RWPE2 (cell line): ENCODE results near the gene SLC38A9.

Experiments
- ATAC-seq: fragments of 200-7000 bp; cut with Tn5 transposase; 3 replicates; pipeline ENCODE4 v1.9.1; 2021; ENCODE audit warnings: low read depth
- DNase-seq: peaks from one replicate; pipeline ENCODE4 v3.0.0-alpha.2; 2020; ENCODE audit warnings: low spot score
- H3K27ac ChIP-seq: fragments of 450-650 bp; 2 replicates; pipeline ENCODE4 v1.5.1; 2017; ENCODE audit warnings: mild to moderate bottlenecking; ENCODE audit not compliant: poor library complexity, severe bottlenecking
- H3K27me3 ChIP-seq: fragments of 250-450 bp; sonication (Bioruptor Pico); 2 replicates; pipeline ENCODE4 v1.5.1; 2021; ENCODE audit warnings: mild to moderate bottlenecking, moderate library complexity; ENCODE audit not compliant: insufficient read depth, poor library complexity, severe bottlenecking
- H3K36me3 ChIP-seq: fragments of 250-450 bp; sonication (Bioruptor Pico); 2 replicates; pipeline ENCODE4 v1.5.1; 2020; ENCODE audit warnings: low read depth, mild to moderate bottlenecking, moderate library complexity
- H3K4me1 ChIP-seq: fragments of 250-450 bp; sonication (Bioruptor Pico); 2 replicates; pipeline ENCODE4 v1.5.1; 2021; ENCODE audit warnings: mild to moderate bottlenecking, moderate library complexity; ENCODE audit not compliant: insufficient read depth, poor library complexity, severe bottlenecking
- H3K4me3 ChIP-seq: fragments of 250-450 bp; sonication (Bioruptor Pico); 2 replicates; pipeline ENCODE4 v1.5.1; 2021; ENCODE audit warnings: mild to moderate bottlenecking, moderate library complexity; ENCODE audit not compliant: severe bottlenecking
- H3K9me3 ChIP-seq: fragments of 250-450 bp; sonication (Bioruptor Pico); 2 replicates; pipeline ENCODE4 v1.5.1; 2021; ENCODE audit warnings: mild to moderate bottlenecking, moderate library complexity; ENCODE audit not compliant: severe bottlenecking
- TF ChIP-seq, protein P1 (sequence below): fragments of 450-650 bp; IDR thresholded peaks from one replicate; pipeline ENCODE4 v1.5.1; 2017; ENCODE audit warnings: mild to moderate bottlenecking, moderate library complexity; ENCODE audit not compliant: poor library complexity, severe bottlenecking

SLC38A9 gene

DNA sequence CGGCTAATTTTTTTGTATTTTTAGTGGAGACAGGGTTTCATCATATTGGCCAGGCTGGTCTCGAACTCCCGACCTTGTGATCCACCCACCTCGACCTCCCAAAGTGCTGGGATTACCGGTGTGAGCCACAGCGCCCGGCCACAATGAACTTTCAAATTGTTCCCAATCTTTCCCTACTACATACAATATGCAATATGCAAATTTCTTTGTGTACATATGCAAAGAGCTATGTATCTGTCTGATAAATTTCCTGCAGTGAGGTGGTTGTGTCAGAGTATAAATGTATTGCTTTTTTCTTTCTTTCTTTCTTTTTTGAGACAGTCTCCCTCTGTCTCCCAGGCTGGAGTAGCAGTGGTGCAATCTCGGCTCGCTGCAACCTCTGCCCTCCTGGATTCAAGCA, 128.5 kb downstream of the SLC38A9 start:
- Histone ChIP-seq H3K4me1 (no peaks in the 10 kb centered on the region), H3K4me3 (no peak overlapping the region), H3K36me3 (no peaks in the 10 kb centered on the region), H3K27me3 (no peaks in the 10 kb centered on the region), H3K9me3 (no peaks in the 10 kb centered on the region), H3K27ac (no peak overlapping the region)
- ATAC-seq: no peak
- TF ChIP-seq, protein P1, sequence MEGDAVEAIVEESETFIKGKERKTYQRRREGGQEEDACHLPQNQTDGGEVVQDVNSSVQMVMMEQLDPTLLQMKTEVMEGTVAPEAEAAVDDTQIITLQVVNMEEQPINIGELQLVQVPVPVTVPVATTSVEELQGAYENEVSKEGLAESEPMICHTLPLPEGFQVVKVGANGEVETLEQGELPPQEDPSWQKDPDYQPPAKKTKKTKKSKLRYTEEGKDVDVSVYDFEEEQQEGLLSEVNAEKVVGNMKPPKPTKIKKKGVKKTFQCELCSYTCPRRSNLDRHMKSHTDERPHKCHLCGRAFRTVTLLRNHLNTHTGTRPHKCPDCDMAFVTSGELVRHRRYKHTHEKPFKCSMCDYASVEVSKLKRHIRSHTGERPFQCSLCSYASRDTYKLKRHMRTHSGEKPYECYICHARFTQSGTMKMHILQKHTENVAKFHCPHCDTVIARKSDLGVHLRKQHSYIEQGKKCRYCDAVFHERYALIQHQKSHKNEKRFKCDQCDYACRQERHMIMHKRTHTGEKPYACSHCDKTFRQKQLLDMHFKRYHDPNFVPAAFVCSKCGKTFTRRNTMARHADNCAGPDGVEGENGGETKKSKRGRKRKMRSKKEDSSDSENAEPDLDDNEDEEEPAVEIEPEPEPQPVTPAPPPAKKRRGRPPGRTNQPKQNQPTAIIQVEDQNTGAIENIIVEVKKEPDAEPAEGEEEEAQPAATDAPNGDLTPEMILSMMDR: no peak
- no peak for DNase-seq

DNA sequence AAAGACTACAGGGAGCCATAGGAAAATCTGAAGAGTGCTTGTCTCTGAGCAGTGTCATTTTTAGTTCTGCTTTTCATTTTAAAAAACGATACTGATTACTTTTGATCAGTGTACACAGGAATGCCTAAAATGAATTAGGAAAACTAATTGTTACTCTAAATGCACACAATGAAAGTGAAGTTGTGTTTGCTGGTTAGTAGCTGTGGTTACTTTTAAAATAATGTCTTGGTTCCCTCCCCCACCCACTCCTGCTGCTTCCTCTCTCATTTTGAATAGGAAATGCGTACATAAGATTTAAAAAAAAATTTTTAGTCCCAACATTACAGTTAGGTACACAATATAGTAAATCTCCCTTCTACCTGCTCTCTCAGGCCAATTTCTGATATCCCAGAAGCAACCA, 129.9 kb downstream of the SLC38A9 start:
- TF ChIP-seq, protein P1: no peak
- ATAC-seq: no peak

DNA sequence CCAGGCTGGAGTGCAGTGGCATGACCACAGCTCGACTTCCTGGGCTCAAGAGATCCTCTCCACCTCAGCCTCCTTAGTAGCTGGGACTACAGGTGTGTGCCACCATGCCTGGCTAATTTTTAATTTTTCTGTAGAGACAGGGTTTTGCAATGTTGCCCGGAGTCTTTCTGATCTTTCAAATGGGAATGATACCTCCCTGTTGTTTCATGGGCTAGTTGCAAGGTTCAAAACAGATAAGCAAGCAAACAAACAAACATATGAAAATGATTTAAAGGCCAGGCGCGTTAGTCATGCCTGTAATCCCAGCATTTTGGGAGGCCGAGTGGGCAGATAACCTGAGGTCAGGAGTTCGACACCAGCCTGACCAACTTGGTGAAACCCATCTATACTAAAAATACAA, 132.1 kb downstream of the SLC38A9 start:
- Histone ChIP-seq H3K27me3 (no peaks in the 10 kb centered on the region), H3K36me3 (no peaks in the 10 kb centered on the region), H3K27ac (no peak overlapping the region), H3K9me3 (no peaks in the 10 kb centered on the region), H3K4me3 (no peak overlapping the region), H3K4me1 (peaks cover 3% of the 10 kb centered on the region)
- no peak for DNase-seq
- no peak for ATAC-seq
- TF ChIP-seq, protein P1: no peak

More for the DNA sequence above, 129.9 kb downstream of the SLC38A9 start:
- H3K27ac ChIP-seq: no peak overlapping the region
- H3K27me3 ChIP-seq: no peaks in the 10 kb centered on the region
- no peak for DNase-seq
- no peaks in the 10 kb centered on the region for H3K9me3 ChIP-seq
- H3K4me3 ChIP-seq: no peak overlapping the region
- no peaks in the 10 kb centered on the region for H3K36me3 ChIP-seq
- H3K4me1 ChIP-seq: peaks cover 3% of the 10 kb centered on the region

DNA sequence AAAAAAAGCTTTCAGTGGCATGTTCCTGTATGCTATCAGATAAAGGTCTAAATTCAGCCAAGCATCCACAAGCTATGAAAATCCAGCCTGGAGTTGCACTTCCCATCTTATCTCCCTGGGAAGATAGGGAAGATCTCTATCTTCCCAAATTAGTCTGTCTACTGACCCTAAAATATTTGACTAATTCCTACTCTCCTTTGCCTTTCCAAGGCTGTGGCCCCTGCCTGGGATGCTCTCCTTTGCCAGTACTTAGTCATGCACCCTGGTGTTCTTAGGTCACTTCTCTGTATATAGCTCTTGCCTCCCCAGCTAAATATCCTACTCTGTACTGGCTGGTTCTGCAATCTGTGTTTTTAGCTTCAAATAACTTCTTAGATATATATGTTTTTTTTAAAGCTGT, 133.4 kb downstream of the SLC38A9 start:
- Histone ChIP-seq H3K36me3 (no peaks in the 10 kb centered on the region), H3K9me3 (no peaks in the 10 kb centered on the region), H3K27ac (no peak overlapping the region), H3K4me3 (no peak overlapping the region), H3K4me1 (peaks cover 3% of the 10 kb centered on the region), H3K27me3 (no peaks in the 10 kb centered on the region)
- TF ChIP-seq, protein P1: no peak
- no peak for DNase-seq
- ATAC-seq: no peak

DNA sequence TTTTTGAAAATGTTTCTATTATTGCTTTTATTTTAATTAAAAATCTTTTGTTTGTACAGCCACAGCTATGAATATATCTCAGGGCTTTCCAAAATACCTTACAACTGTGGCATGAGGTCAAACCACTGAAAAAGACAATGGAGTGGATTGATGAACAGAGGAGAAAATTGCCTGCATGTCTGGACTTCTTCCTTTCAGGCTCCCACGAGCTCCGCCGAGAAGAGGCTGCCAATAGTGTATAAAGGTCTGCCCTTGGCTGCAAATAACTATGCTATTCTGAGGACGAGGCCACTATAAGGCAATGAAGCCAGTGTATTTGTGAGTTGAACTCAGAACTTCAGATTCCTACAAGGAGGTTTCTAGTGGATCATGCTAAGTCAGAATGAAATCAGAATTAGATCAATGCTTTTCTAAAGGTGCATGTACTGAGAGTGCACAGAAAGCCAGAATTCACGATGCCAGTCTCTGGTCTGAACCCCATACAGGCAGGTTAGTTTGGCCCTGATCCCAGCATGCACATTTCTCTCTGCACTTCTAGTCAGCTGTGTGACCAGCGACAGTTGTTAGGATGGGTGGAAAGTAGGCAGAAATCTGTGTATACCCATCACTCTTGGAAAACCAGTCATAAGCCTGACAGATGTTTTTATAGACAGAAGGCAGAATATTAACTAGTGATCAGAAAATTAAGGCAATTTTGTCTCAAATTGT, 134.6 kb downstream of the SLC38A9 start:
- Histone ChIP-seq H3K27ac (no peak overlapping the region), H3K9me3 (no peaks in the 10 kb centered on the region), H3K4me3 (no peak overlapping the region), H3K36me3 (no peaks in the 10 kb centered on the region), H3K4me1 (peaks cover 3% of the 10 kb centered on the region), H3K27me3 (no peaks in the 10 kb centered on the region)
- TF ChIP-seq, protein P1: no peak
- peak; percentile 86 for ATAC-seq
- DNase-seq: no peak
